ENCODE data around the gene CUTC. TPM values are rescaled to one million over a fixed set of nuclear protein-coding genes. Genes with fewer than 3 reads are reported as not detected.

Gene CUTC
- total and polyA plus RNA-seq, 10 donors = 25.2 to 50.5 (median 38.1) TPM

- H3K27ac ChIP-seq = no peak overlapping the region
- TF ChIP-seq POLR2AphosphoS5 (IDR thresholded peaks at IDR 0.05) = no peak
- WGBS, 5 donors = 88 to 94% (median 92%) methylated on average over 5 of the region's 5 CpGs
- intact Hi-C loops (cut with DNase I; ENCODE audit: low total_unique reads) = no loop called here
- H3K27me3 ChIP-seq (replicated peaks in 1 of 7) = no peaks in the 10 kb centered on the region
- no peak for DNase-seq
- H3K4me1 ChIP-seq = no peaks in the 10 kb centered on the region
- H3K4me3 ChIP-seq = no peak overlapping the region
- H3K9me3 ChIP-seq = no peaks in the 10 kb centered on the region
- H3K36me3 ChIP-seq = peaks cover 0 to 21% (median 0%) of the 10 kb centered on the region in 6 donors
Observed at GRCh38 chr10:99805190-99805589, 73.2 kb downstream of the CUTC start.

Other genes starting within 250 kb of the CUTC start
- 10 to 100 TPM; 27.4 to 69.1 (median 38.7) TPM for gene NKX2-3, start 199.3 kb upstream of the CUTC start, total RNA-seq
- 10 to 100 TPM; 10.8 to 29.3 (median 11.4) TPM for gene NKX2-3, start 199.3 kb upstream of the CUTC start, polyA plus RNA-seq
- gene SLC25A28, start 111.8 kb upstream of the CUTC start, total RNA-seq = 10 to 100 TPM; 33.9 to 67.1 (median 51.6) TPM
- gene SLC25A28, start 111.8 kb upstream of the CUTC start, polyA plus RNA-seq = 100 to 1,000 TPM in 1 of 3 donors, 10 to 100 TPM in 2; 54.0 to 120 (median 80.8) TPM
- gene ENTPD7, start 72.7 kb upstream of the CUTC start, total RNA-seq = 10 to 100 TPM in 6 of 7 donors, 1 to 10 TPM in 1; 9.7 to 17.5 (median 12.8) TPM
- gene ENTPD7, start 72.7 kb upstream of the CUTC start, polyA plus RNA-seq = 1 to 10 TPM in 1 of 3 donors, under 1 TPM in 2; 0.48 to 1.1 (median 0.62) TPM
- gene COX15, start 107 bp upstream of the CUTC start, total RNA-seq = 10 to 100 TPM; 34.1 to 51.1 (median 37.5) TPM
- 10 to 100 TPM; 14.1 to 19.5 (median 14.8) TPM for gene COX15, start 107 bp upstream of the CUTC start, polyA plus RNA-seq
- 1 to 10 TPM; 1.3 to 4.9 (median 3.4) TPM for gene ABCC2, start 50.4 kb downstream of the CUTC start, total RNA-seq
- 1 to 10 TPM; 1.0 to 1.3 (median 1.2) TPM for gene ABCC2, start 50.4 kb downstream of the CUTC start, polyA plus RNA-seq

All from spleen (tissue), 11 donors.